Ovary (tissue), 9 donors: ENCODE measurements around the gene SIDT2. TPM values are rescaled to one million over a fixed set of nuclear protein-coding genes. Genes with fewer than 3 reads are reported as not detected.

Experiments
- DNase-seq, 5 donors: peaks; one replicate each; pipeline ENCODE4 v3.0.0-alpha.2; 2019 to 2020
- H3K27ac ChIP-seq, 2 donors: fragments of 200-600 bp; one replicate each; pipeline versions ENCODE4 v1.5.1 to v1.8.0; 2019 to 2022
- H3K27me3 ChIP-seq: fragments of 200-600 bp; one replicate; pipeline ENCODE4 v1.8.0; 2022
- H3K36me3 ChIP-seq: fragments of 200-600 bp; sonication (generic); one replicate; pipeline ENCODE4 v1.5.1; 2019
- H3K4me1 ChIP-seq: one replicate; pipeline ENCODE4 v1.8.1; 2013; ENCODE audit warnings: mild to moderate bottlenecking, moderate library complexity; ENCODE audit not compliant: insufficient read depth
- H3K4me3 ChIP-seq: fragments of 200-600 bp; sonication (generic); one replicate; pipeline ENCODE4 v1.5.1; 2017
- H3K9me3 ChIP-seq, 2 donors: fragments of 200-600 bp in 1 of 2; sonication (generic) in 1 of 2; one replicate each; pipeline versions ENCODE4 v1.5.1 to v1.8.1; 2013 to 2019; ENCODE audit warnings: mild to moderate bottlenecking in 1 of 2, moderate library complexity in 1 of 2
- EP300 ChIP-seq: sonication (generic); formaldehyde crosslinking; IDR thresholded peaks from one replicate; pipeline ENCODE4 v1.6.1; 2017; ENCODE audit warnings: antibody characterized with exemption
- POLR2A ChIP-seq: fragments of 450-650 bp; IDR thresholded peaks from one replicate; pipeline ENCODE4 v1.6.1; 2017; ENCODE audit warnings: antibody characterized with exemption, mild to moderate bottlenecking, moderate library complexity
- WGBS, 3 donors: extraction: QIAGEN DNeasy Blood & Tissue Kit in 1 of 3; methylation state at CpG; one replicate each; pipeline versions ENCODE4 v1.1.5 to v1.1.7; 2013 to 2017; 5-methylcytosine and 5-hydroxymethylcytosine counted together
- intact Hi-C, 4 donors: fragments of 100-400 bp; cut with DNase I; formaldehyde crosslinking; loops; one replicate each; pipeline versions ENCODE4 v1.11.0 to v1.15.1; 2022 to 2023
- polyA plus RNA-seq, 2 donors: library from polyadenylated mRNA; stranded (reverse); fragments of 200-250 nt in 1 of 2; fragments of 350-450 nt in 1 of 2; fragmentation: Illumina TruSeq in 1 of 2; extraction: RNeasy Lipid Tissue Mini Kit (QIAGEN cat#74804) in 1 of 2; gene quantifications; one replicate each; pipeline ENCODE4 v1.2.3, GENCODE V29; 2013 to 2014
- total RNA-seq, 7 donors: library from RNA; depleted of rRNA in 2 of 7; stranded (reverse); fragments of >200 nt in 2 of 7; fragmentation: NEBNext Ultra II Directional in 3 of 7; extraction: Animal tissue kit (Norgen Biotek cat#: 25700) in 3 of 7; gene quantifications; one replicate each; pipeline versions ENCODE4 v1.1.0 to v1.2.4, GENCODE V29; 2016 to 2023
- TF ChIP-seq, protein P1 (sequence below), 3 donors: fragments of 450-650 bp in 2 of 3; fragments of 200-600 bp in 1 of 3; IDR thresholded peaks; one replicate each; pipeline versions ENCODE4 v1.5.1 to v1.8.0; 2016 to 2022; ENCODE audit warnings: antibody characterized with exemption in 3 of 3, mild to moderate bottlenecking in 1 of 3
- donor health status: DM: no; HTN: no; CAD: no; lungs with moderate emphysema.
- donor health status: DM: no; HTN: no; CAD: no.
- donor health status: Bipolar disorder and iron deficiency.
- donor health status: DM: yes; HTN: yes; CAD: no.
- donor health status: DM: no; HTN: no; CAD: no.
- donor health status: DM: yes; HTN: yes; CAD: no.

Gene SIDT2
- total and polyA plus RNA-seq, 9 donors: 36.5 to 141 (median 73.7) TPM

GRCh38 chr11:117171007-117171403 is 7.5 kb upstream of the SIDT2 start:
- no peak overlapping the region for H3K27ac ChIP-seq
- H3K4me3 ChIP-seq: no peak overlapping the region
- TF ChIP-seq EP300 (no peak), POLR2A (no peak)
- TF ChIP-seq, protein P1, sequence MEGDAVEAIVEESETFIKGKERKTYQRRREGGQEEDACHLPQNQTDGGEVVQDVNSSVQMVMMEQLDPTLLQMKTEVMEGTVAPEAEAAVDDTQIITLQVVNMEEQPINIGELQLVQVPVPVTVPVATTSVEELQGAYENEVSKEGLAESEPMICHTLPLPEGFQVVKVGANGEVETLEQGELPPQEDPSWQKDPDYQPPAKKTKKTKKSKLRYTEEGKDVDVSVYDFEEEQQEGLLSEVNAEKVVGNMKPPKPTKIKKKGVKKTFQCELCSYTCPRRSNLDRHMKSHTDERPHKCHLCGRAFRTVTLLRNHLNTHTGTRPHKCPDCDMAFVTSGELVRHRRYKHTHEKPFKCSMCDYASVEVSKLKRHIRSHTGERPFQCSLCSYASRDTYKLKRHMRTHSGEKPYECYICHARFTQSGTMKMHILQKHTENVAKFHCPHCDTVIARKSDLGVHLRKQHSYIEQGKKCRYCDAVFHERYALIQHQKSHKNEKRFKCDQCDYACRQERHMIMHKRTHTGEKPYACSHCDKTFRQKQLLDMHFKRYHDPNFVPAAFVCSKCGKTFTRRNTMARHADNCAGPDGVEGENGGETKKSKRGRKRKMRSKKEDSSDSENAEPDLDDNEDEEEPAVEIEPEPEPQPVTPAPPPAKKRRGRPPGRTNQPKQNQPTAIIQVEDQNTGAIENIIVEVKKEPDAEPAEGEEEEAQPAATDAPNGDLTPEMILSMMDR (IDR thresholded peaks at IDR 0.05): no peak
- WGBS, 3 donors: 76 to 92% (median 79%) methylated on average over 2 of the region's 2 CpGs
- DNase-seq: no peak
- H3K27me3 ChIP-seq: no peaks in the 10 kb centered on the region
- no peaks in the 10 kb centered on the region for H3K9me3 ChIP-seq
- peaks cover 10% of the 10 kb centered on the region for H3K4me1 ChIP-seq
- no peaks in the 10 kb centered on the region for H3K36me3 ChIP-seq
- intact Hi-C loops: loop anchor here in 1 of 4 donors (10.0 kb wide), 1 partner anchor 54 kb away; no protein-coding TSS in a partner anchor

DNA sequence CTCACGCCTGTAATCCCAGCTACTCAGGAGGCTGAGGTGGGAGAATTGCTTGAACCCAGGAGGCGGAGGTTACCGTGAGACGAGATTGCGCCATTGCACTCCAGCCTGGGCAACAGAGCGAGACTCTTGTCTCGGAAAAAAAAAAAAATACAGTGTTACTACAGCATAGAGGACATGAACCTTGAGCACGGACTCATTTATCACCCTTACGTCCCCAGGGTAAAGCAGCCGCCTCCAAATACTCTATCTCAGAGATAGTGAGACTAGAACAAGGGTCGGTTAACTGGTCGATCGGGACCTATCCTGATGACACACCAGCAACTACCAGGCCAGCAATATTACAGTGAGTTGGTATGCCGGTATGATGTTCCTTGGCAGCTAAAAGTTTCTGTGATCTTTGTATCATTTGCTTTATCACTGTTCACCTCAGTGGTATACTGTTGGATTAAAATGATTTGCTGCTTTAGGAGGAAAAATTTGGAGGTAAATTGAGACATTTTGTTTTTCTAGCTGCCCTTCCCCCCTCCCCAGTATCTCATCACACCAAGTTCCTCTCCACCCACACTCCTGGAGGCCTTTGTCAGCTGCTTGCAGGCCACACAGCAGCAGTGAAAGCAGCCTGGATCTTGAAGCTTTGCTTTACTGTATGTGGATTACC is 7.0 kb upstream of the SIDT2 start:
- Histone ChIP-seq H3K4me1 (peaks cover 10% of the 10 kb centered on the region), H3K36me3 (no peaks in the 10 kb centered on the region), H3K9me3 (no peaks in the 10 kb centered on the region), H3K27ac (peak overlapping the region in 1 of 2 donors; percentile 2), H3K4me3 (no peak overlapping the region), H3K27me3 (no peaks in the 10 kb centered on the region)
- TF ChIP-seq, protein P1 (IDR thresholded peaks at IDR 0.05): no peak
- TF ChIP-seq POLR2A (no peak), EP300 (no peak)
- intact Hi-C loops: loop anchor here in 1 of 4 donors (10.0 kb wide), 1 partner anchor 53 kb away; no protein-coding TSS in a partner anchor
- WGBS, 3 donors: 52 to 59% (median 56%) methylated on average over 14 of the region's 14 CpGs
- DNase-seq: no peak

GRCh38 chr11:117172724-117173421 is 5.7 kb upstream of the SIDT2 start:
- no peak overlapping the region for H3K4me3 ChIP-seq
- H3K36me3 ChIP-seq: no peaks in the 10 kb centered on the region
- peak in 1 of 5 donors; percentile 29 for DNase-seq
- no peak for TF ChIP-seq EP300
- no peak for TF ChIP-seq POLR2A
- TF ChIP-seq, protein P1 (IDR thresholded peaks at IDR 0.05): no peak
- H3K9me3 ChIP-seq: no peaks in the 10 kb centered on the region
- no peaks in the 10 kb centered on the region for H3K27me3 ChIP-seq
- H3K27ac ChIP-seq: peak overlapping the region in 1 of 2 donors; percentile 53
- WGBS, 3 donors: 45 to 67% (median 63%) methylated on average over 14 of the region's 14 CpGs
- H3K4me1 ChIP-seq: peaks cover 10% of the 10 kb centered on the region
- intact Hi-C loops: loop anchor here in 1 of 4 donors (10.0 kb wide), 1 partner anchor 52 kb away; no protein-coding TSS in a partner anchor

GRCh38 chr11:117175104-117175503 is 3.4 kb upstream of the SIDT2 start:
- no peak overlapping the region for H3K4me3 ChIP-seq
- H3K36me3 ChIP-seq: no peaks in the 10 kb centered on the region
- H3K27me3 ChIP-seq: no peaks in the 10 kb centered on the region
- intact Hi-C loops: loop anchor here in 1 of 4 donors (10.0 kb wide), 1 partner anchor 50 kb away; no protein-coding TSS in a partner anchor
- no peaks in the 10 kb centered on the region for H3K9me3 ChIP-seq
- TF ChIP-seq, protein P1 (IDR thresholded peaks at IDR 0.05): no peak
- TF ChIP-seq POLR2A (no peak), EP300 (no peak)
- H3K4me1 ChIP-seq: peaks cover 12% of the 10 kb centered on the region
- WGBS, 3 donors: 69 to 80% (median 74%) methylated on average over 7 of the region's 7 CpGs
- no peak for DNase-seq
- H3K27ac ChIP-seq: no peak overlapping the region
